ENCODE measurements around the gene TMEM150A.

GRCh38 chr2:85582492-85582891 is 20.0 kb downstream of the TMEM150A start:
- TF ChIP-seq CTCF (IDR thresholded peaks at IDR 0.05) (no peak), POLR2A (IDR thresholded peaks at IDR 0.05) (no peak)
